Cardiac atrium fibroblast (primary cell): Measurements from ENCODE around the gene IL23A. TPM values are rescaled to one million over a fixed set of nuclear protein-coding genes. Genes with fewer than 3 reads are reported as not detected.

Experiments used
- total RNA-seq: library from RNA; depleted of rRNA; stranded (reverse); fragments of >200 nt; gene quantifications from 2 replicates; pipeline ENCODE4 v1.2.3, GENCODE V29; 2015

Gene IL23A
- total RNA-seq, result 1.6 TPM in 1 of 2 replicates, not detected in the other

DNA sequence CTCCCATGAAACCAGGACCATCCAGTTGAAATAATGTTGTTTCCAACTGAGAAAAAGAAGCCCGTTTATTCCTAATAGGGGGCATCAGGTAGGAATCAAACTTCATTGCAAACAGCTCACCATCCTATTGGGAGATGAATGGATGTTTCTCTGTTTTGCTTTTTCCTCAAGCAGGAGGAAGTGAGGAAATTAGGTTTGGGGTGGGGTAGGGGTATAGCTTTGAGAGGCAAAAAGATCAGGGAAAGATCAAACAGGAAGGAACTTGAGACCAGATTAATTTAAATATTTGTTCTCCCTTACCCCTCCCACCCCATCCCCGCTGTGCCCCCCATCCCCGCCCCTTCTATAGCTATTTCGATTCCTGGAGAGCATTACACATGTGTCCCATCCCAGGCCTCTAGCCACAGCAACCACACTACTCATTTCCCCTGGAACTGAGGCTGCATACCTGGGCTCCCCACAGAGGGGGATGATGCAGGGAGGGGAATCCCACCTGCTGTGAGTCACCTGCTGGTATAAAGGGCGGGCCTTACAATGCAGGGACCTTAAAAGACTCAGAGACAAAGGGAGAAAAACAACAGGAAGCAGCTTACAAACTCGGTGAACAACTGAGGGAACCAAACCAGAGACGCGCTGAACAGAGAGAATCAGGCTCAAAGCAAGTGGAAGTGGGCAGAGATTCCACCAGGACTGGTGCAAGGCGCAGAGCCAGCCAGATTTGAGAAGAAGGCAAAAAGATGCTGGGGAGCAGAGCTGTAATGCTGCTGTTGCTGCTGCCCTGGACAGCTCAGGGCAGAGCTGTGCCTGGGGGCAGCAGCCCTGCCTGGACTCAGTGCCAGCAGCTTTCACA, at the start of gene IL23A:
Gene IL23A (plus strand): TSS at position 577 of the 850 bp plus-strand sequence. CDS start 161 bp downstream, at position 738.

GRCh38 chr12:56299853-56300643, 38.6 kb upstream of the IL23A start, which contains the start of gene CS:
TSS of gene CS (minus strand) at chr12:56300330. CDS start at chr12:56300201, 129 bp downstream.

DNA sequence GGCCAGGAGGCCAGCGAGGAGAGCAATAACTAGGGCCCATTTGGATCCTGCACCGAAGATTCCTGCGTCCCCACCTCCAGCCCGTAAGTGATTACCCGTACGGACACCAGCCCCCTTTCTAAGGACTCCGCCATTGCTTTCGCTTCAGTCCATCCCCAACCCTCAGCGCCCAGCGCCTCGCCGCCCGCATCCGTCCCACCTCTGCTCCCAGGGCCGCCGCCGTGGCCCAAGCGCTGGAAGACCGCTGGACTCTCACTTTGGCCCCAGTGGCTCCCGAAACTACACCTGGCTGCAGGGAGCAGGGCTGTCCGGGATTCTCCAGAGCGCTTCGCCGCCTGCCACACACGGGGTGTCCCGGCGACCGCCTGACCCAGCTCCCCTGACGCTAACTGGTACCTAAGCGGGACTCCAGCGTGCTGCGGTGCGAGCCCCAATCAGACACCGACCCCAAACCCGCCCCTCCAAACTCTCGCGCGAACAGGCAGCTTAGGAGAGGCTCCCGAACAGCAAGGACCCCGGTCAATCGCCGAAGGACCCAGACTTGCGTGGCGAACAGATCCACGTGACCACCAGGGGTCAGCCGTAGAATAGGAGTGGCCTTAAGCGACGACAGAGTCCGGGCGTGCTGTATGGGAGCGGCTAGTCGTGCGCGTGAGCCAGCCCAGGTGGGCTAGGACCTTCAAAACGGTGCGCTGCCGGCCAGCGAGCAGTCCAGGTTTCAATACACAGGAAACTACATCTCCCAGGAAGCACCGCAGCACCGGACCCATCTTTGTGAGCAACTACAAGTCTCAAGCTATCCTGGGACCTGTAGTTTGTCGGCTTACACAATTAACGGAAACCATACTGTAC, 22.8 kb upstream of the IL23A start, which contains the start of gene CNPY2:
Gene CNPY2 (minus strand): TSS at position 367 of the 852 bp plus-strand sequence. CDS start 771 bp downstream, outside the sequence.

GRCh38 chr12:56333679-56334489, 4.8 kb upstream of the IL23A start, which contains the start of gene PAN2:
TSS of gene PAN2 (minus strand) at chr12:56334000. CDS start at chr12:56333094, 906 bp downstream.

DNA sequence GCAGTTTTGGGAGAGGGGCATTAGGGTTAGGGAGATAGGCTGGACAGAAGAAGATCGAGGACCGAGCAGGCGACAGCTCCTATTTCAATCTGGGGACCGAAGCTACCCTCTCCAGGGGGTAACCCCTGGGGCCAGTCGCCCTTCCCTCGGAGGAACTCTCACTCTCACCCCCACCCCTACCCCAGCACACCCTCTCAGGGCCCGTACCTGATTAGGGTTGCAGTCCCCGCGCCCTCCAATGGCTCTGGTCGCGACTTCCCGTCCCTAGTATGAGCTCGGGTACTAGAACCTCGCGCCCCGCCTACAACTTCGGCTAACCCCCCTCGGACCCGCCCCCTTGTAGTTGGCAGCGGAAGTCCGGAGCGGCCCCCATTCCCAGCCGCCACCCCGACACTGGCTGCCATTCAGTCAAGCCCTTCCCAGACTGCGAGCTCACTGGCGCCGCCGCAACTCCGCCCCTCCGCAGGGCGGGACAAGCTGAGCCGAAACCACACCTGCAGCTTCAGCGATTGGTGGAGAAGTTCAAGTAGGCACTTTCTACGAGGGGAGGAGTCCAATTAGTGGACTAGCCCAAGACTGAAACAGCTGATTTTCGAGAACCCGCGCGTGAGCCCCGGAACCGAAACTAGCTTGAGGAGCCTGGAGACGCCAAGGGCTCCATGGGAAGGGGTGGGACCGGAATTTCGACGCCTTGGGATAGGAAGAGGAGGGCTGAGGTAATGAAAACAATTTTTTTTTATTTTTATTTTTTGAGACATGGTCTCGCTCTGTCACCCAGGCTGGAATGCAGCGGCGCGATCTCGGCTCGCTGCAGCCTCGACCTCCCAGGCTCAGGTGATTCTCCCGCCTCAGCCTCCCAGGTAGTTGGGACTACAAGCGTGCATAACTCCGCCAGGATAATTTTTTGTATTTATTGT, 21.4 kb downstream of the IL23A start, which contains the start of gene STAT2:
Gene STAT2 (minus strand): TSS at position 257 of the 917 bp plus-strand sequence. CDS start 3,536 bp downstream, outside the sequence.

GRCh38 chr12:56362130-56363059, 23.7 kb downstream of the IL23A start, which contains the start of gene APOF:
TSS of gene APOF (minus strand) at chr12:56362857. CDS start at chr12:56362745, 112 bp downstream.

Other genes starting within 250 kb of the IL23A start
- 72.4 and 89.7 TPM in 2 replicates for gene PA2G4, start 234.3 kb upstream of the IL23A start, total RNA-seq
- 2,694 and 2,773 TPM in 2 replicates for gene RPL41, start 222.3 kb upstream of the IL23A start, total RNA-seq
- gene ZC3H10, start 220.6 kb upstream of the IL23A start, total RNA-seq, result 1.1 and 1.8 TPM in 2 replicates
- 185 and 212 TPM in 2 replicates for gene ESYT1, start 210.6 kb upstream of the IL23A start, total RNA-seq
- 66.6 and 114 TPM in 2 replicates for gene MYL6B, start 186.3 kb upstream of the IL23A start, total RNA-seq
- gene MYL6, start 180.5 kb upstream of the IL23A start, total RNA-seq, result 2,267 and 2,694 TPM in 2 replicates
- 28.7 and 50.7 TPM in 2 replicates for gene SMARCC2, start 149.4 kb upstream of the IL23A start, total RNA-seq
- 165 and 167 TPM in 2 replicates for gene RNF41, start 117.0 kb upstream of the IL23A start, total RNA-seq
- gene NABP2, start 114.5 kb upstream of the IL23A start, total RNA-seq, result 20.9 and 37.1 TPM in 2 replicates
- not detected in 2 replicates for gene SLC39A5, start 108.8 kb upstream of the IL23A start, total RNA-seq
- gene ANKRD52, start 80.5 kb upstream of the IL23A start, total RNA-seq, result 28.3 and 41.0 TPM in 2 replicates
- 5.6 and 7.3 TPM in 2 replicates for gene COQ10A, start 71.9 kb upstream of the IL23A start, total RNA-seq
- gene CS, start 38.6 kb upstream of the IL23A start, total RNA-seq, result 71.7 and 119 TPM in 2 replicates
- gene CNPY2, start 22.9 kb upstream of the IL23A start, total RNA-seq, result 114 and 138 TPM in 2 replicates
- gene PAN2, start 4.9 kb upstream of the IL23A start, total RNA-seq, result 10.4 and 17.1 TPM in 2 replicates
- gene STAT2, start 21.2 kb downstream of the IL23A start, total RNA-seq, result 62.2 and 62.5 TPM in 2 replicates
- not detected in 2 replicates for gene APOF, start 24.0 kb downstream of the IL23A start, total RNA-seq
- 4.2 and 4.4 TPM in 2 replicates for gene TIMELESS, start 110.5 kb downstream of the IL23A start, total RNA-seq
- gene MIP, start 115.8 kb downstream of the IL23A start, total RNA-seq, result not detected in 2 replicates
- gene SPRYD4, start 129.7 kb downstream of the IL23A start, total RNA-seq, result 1.5 and 2.2 TPM in 2 replicates
- not detected in 2 replicates for gene GLS2, start 149.3 kb downstream of the IL23A start, total RNA-seq
- gene RBMS2, start 182.9 kb downstream of the IL23A start, total RNA-seq, result 14.9 and 15.3 TPM in 2 replicates